Naive thymus-derived CD8-positive, alpha-beta T cell (primary cell): ENCODE data around the gene KDSR. TPM values are rescaled to one million over a fixed set of nuclear protein-coding genes. Genes with fewer than 3 reads are reported as not detected.

Experiments
- ATAC-seq, 2 donors: fragments of 150-1000 bp; cut with Tn5 transposase in 1 of 2; sonication (Bioruptor Pico), chemical (Tn5 transposase) in 1 of 2; 1 replicate in 1 of 2; 2 replicates in 1 of 2; pipeline ENCODE4 v1.10.0; 2021; ENCODE audit warnings: mild to moderate bottlenecking in 2 of 2, moderate library complexity in 2 of 2
- POLR2A ChIA-PET: fragments of 350-600 bp; sonication (Branson Sonifier 250); formaldehyde crosslinking; loops from one replicate; lab custom pipeline; 2021; ENCODE audit warnings: antibody characterized with exemption; lab: Charles Lee
- DNase-seq, 10 donors: peaks; one replicate each; pipeline versions ENCODE4 v3.0.0 to v3.0.0-alpha.2; 2020 to 2022
- H3K27ac Mint-ChIP-seq, 10 donors: one replicate each; pipeline ENCODE4 v1.8.0; 2020 to 2022; ENCODE audit warnings: mild to moderate bottlenecking in 10 of 10, mixed read lengths in 10 of 10, moderate library complexity in 4 of 10, inconsistent platforms in 1 of 10
- H3K27me3 Mint-ChIP-seq, 5 donors: one replicate each; pipeline ENCODE4 v1.8.0; 2021 to 2022; ENCODE audit warnings: mixed read lengths in 5 of 5
- H3K36me3 Mint-ChIP-seq, 3 donors: one replicate each; pipeline ENCODE4 v1.8.0; 2020 to 2022; ENCODE audit warnings: mixed read lengths in 3 of 3, mild to moderate bottlenecking in 2 of 3, inconsistent platforms in 1 of 3
- H3K4me1 Mint-ChIP-seq, 4 donors: one replicate each; pipeline ENCODE4 v1.8.0; 2021 to 2022; ENCODE audit warnings: mixed read lengths in 4 of 4
- H3K4me3 Mint-ChIP-seq, 10 donors: one replicate each; pipeline ENCODE4 v1.8.0; 2020 to 2022; ENCODE audit warnings: mild to moderate bottlenecking in 10 of 10, mixed read lengths in 10 of 10, moderate library complexity in 6 of 10, inconsistent platforms in 1 of 10
- H3K9me3 Mint-ChIP-seq, 9 donors: one replicate each; pipeline ENCODE4 v1.8.0; 2020 to 2022; ENCODE audit warnings: mixed read lengths in 9 of 9, mild to moderate bottlenecking in 3 of 9, inconsistent platforms in 1 of 9, moderate library complexity in 1 of 9
- polyA plus RNA-seq, 3 donors: library from polyadenylated mRNA; unstranded; fragments of 300-500 nt; fragmentation: Illumina TruSeq; gene quantifications; one replicate each; pipeline ENCODE4 v1.2.3, GENCODE V29; 2021
- total RNA-seq, 8 experiments: library from RNA in 2 of 8; stranded (reverse) in 2 of 8; gene quantifications; one replicate each; pipeline ENCODE4 v1.2.3 and lab custom pipeline; 2021 to 2026

KDSR gene
- total and polyA plus RNA-seq, 5 experiments from 2014 or later: 49.1 to 66.9 (median 55.9) TPM

- Mint-ChIP-seq H3K4me1 (no peaks in the 10 kb centered on the region), H3K27ac (peak overlapping the region in 1 of 10 donors; percentile 5), H3K27me3 (no peaks in the 10 kb centered on the region), H3K9me3 (no peaks in the 10 kb centered on the region), H3K36me3 (peaks cover 4 to 48% (median 16%) of the 10 kb centered on the region in 3 donors), H3K4me3 (no peak overlapping the region)
- POLR2A ChIA-PET: no interaction called here
- no peak for DNase-seq
- ATAC-seq: no peak
These were observed 35.9 kb downstream of the KDSR start for GRCh38 chr18:63331105-63331504.

DNA sequence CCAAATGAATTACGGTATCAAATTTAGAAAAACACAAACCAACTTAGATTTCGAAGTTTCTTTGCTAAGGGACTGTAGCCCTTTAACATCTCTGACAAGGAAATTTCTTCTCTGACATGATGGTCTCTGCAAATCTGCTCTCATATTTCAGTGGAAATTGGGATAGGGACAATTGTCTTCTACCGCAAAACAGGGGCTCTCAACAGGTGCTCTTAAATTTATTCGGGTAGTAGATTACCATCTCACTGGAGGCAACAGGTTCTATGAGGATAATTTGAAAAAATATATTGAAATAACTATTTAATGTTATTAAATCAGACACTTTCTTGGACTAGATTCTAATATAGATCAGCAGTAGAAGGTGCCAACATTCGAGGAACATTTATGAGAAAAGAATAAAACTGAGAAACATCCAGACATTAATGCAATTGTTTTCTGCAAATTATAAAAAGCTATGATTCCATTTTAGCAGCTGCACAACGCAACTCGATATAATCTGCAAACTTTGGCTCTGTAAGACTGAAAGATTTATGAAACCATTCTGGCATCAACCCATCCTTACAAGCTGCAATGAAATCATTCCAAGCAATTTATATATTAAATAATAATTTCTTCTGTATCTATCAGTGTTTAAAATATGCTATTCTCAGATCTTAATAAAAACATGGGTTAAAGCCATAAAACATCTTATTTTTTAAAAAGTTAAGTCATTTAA lies 37.4 kb downstream of the KDSR start:
- POLR2A ChIA-PET: interaction anchor here (0.8 kb wide), 1 partner anchor 92 kb away, joined by 3 read pairs; no protein-coding TSS in a partner anchor
- H3K9me3 Mint-ChIP-seq: no peaks in the 10 kb centered on the region
- H3K27me3 Mint-ChIP-seq: no peaks in the 10 kb centered on the region
- DNase-seq (no peak), ATAC-seq (no peak)
- H3K27ac Mint-ChIP-seq: peak overlapping the region in 1 of 10 donors; percentile 49
- no peaks in the 10 kb centered on the region for H3K4me1 Mint-ChIP-seq
- H3K4me3 Mint-ChIP-seq: no peak overlapping the region
- peaks cover 1 to 37% (median 6%) of the 10 kb centered on the region in 3 donors for H3K36me3 Mint-ChIP-seq

DNA sequence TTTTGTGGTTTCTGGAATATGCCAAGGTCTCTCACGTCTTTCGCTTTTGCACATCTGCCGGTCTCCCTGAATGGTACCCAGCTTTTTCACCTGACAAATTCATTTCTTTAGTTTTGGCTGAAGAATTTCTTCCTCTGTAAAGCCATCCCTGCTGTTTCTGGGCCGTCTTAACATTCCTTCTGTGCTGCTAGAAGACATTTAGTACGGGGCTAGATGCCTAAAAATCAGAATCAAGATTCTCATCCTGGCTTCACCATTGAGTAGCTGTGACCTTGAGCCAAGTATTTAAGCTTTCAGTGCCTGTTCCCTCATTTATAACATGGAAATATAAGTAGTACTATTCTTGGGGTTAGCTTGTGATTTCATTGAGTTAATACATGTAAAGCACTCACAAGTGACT lies 41.0 kb downstream of the KDSR start:
- Mint-ChIP-seq H3K27ac (no peak overlapping the region), H3K9me3 (no peaks in the 10 kb centered on the region)
- no peak for ATAC-seq

GRCh38 chr18:63325086-63325686 lies 41.8 kb downstream of the KDSR start:
- POLR2A ChIA-PET: no interaction called here

More for the DNA sequence above, 41.0 kb downstream of the KDSR start:
- POLR2A ChIA-PET: no interaction called here
- no peaks in the 10 kb centered on the region for H3K27me3 Mint-ChIP-seq
- H3K4me1 Mint-ChIP-seq: peaks cover 8 to 19% (median 15%) of the 10 kb centered on the region in 4 donors
- no peak for DNase-seq
- H3K4me3 Mint-ChIP-seq: no peak overlapping the region
- H3K36me3 Mint-ChIP-seq: peaks cover 0 to 8% (median 0%) of the 10 kb centered on the region in 3 donors

DNA sequence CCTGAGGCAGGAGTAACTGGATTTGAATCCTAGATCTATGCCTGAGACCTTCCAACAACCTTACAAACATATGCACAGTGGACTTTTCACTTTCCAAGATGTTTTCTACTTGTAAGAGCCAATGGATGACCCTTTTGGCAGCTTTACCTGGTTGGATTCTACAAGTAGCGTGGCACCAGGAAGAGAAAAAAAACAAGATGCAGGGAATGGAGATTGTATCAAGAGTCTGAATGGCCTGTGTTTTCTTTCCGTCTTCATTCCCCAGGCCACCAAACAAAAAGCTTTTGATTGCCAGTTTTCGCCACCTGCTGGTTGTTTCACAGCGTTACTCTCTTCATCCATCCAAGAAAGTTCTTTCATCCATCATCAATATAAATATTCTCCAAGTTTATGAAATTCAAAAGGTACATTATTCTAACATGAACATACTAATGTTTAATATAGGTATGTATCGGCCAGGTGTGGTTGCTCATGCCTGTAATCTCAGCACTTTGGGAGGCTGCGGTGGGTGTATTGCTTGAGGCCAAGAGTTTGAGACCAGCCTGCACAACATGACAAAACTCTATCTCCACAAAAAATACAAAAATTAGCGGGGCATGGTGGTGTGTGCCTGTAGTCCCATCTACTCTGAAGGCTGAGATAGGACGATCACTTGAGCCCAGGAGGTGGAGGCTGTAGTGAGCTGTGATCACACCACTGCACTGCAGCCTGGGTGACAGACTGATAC lies 43.9 kb downstream of the KDSR start:
- peaks cover 12 to 36% (median 21%) of the 10 kb centered on the region in 4 donors for H3K4me1 Mint-ChIP-seq
- H3K4me3 Mint-ChIP-seq: peak overlapping the region in 1 of 10 donors; percentile 20
- no peaks in the 10 kb centered on the region for H3K9me3 Mint-ChIP-seq
- no peaks in the 10 kb centered on the region for H3K27me3 Mint-ChIP-seq
- ATAC-seq: no peak
- H3K36me3 Mint-ChIP-seq: peaks cover 0 to 8% (median 0%) of the 10 kb centered on the region in 3 donors
- DNase-seq: peak; percentile 24 to 79 (median 54)
- POLR2A ChIA-PET: interaction anchor here (0.9 to 1.5 kb wide), 4 partner anchors 167 to 307 kb away, joined by 3 to 7 read pairs (median 4); no protein-coding TSS in a partner anchor
- peak overlapping the region in 7 of 10 donors; percentile 2 to 81 (median 18) for H3K27ac Mint-ChIP-seq

More at GRCh38 chr18:63325086-63325686, 41.8 kb downstream of the KDSR start:
- peaks cover 10 to 25% (median 18%) of the 10 kb centered on the region in 4 donors for H3K4me1 Mint-ChIP-seq
- DNase-seq (no peak), ATAC-seq (no peak)
- peaks cover 0 to under 1% (median 0%) of the 10 kb centered on the region in 3 donors for H3K36me3 Mint-ChIP-seq
- H3K27me3 Mint-ChIP-seq: no peaks in the 10 kb centered on the region
- H3K4me3 Mint-ChIP-seq: no peak overlapping the region
- H3K9me3 Mint-ChIP-seq: no peaks in the 10 kb centered on the region
- H3K27ac Mint-ChIP-seq: no peak overlapping the region

GRCh38 chr18:63322206-63322605 lies 44.8 kb downstream of the KDSR start:
- Mint-ChIP-seq H3K9me3 (no peaks in the 10 kb centered on the region), H3K36me3 (peaks cover 0 to 15% (median 5%) of the 10 kb centered on the region in 3 donors), H3K4me3 (peak overlapping the region in 6 of 10 donors; percentile 19 to 92 (median 32)), H3K27me3 (no peaks in the 10 kb centered on the region), H3K27ac (peak overlapping the region in 7 of 10 donors; percentile 13 to 94 (median 29)), H3K4me1 (peaks cover 12 to 45% (median 26%) of the 10 kb centered on the region in 4 donors)
- no peak for ATAC-seq
- POLR2A ChIA-PET: interaction anchor here (0.6 to 1.5 kb wide), 5 partner anchors 9 to 306 kb away, joined by 3 to 7 read pairs (median 3); no protein-coding TSS in a partner anchor
- no peak for DNase-seq

DNA sequence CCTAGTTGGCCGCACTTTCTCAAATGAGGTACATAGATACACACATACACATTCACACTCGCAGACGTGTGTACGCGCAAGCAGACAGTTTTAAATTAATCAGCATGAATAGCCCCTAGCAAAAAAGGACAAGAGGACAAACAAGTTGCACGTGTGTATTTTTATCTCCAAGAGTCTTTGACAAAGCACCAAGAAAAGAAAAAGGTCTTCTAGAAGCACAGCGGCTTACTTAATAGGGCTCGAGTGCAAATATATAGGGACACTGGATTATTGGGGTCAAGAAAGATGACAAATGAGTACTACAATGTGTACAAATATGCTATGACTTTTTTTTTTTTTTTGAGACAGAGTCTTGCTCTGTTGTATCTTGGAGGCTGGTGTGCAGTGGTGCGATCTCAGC lies 45.7 kb downstream of the KDSR start:
- Mint-ChIP-seq H3K27me3 (no peaks in the 10 kb centered on the region), H3K27ac (peak overlapping the region; percentile 64 to 95 (median 90)), H3K9me3 (no peaks in the 10 kb centered on the region), H3K4me3 (peak overlapping the region; percentile 80 to 99 (median 87)), H3K4me1 (peaks cover 16 to 54% (median 32%) of the 10 kb centered on the region in 4 donors), H3K36me3 (peaks cover 0 to 15% (median 5%) of the 10 kb centered on the region in 3 donors)
- ATAC-seq: no peak
- no peak for DNase-seq
- POLR2A ChIA-PET: interaction anchor here (0.7 to 2.6 kb wide), 4 partner anchors 9 to 190 kb away, joined by 3 to 14 read pairs (median 3); no protein-coding TSS in a partner anchor

GRCh38 chr18:63320975-63321265 lies 46.1 kb downstream of the KDSR start:
- DNase-seq: peak in 3 of 10 donors; percentile 17 to 73 (median 23)

GRCh38 chr18:63320123-63320974 lies 46.7 kb downstream of the KDSR start:
- peak overlapping the region; percentile 68 to 97 (median 92) for H3K27ac Mint-ChIP-seq
- POLR2A ChIA-PET: interaction anchor here (0.6 to 3.9 kb wide), 17 partner anchors 8 to 798 kb away, joined by 3 to 58 read pairs (median 3); partner anchors contain the start of genes VPS4B and ZCCHC2
- H3K4me1 Mint-ChIP-seq: peaks cover 20 to 62% (median 40%) of the 10 kb centered on the region in 4 donors
- no peaks in the 10 kb centered on the region for H3K27me3 Mint-ChIP-seq
- DNase-seq (peak; percentile 79 to 95 (median 86)), ATAC-seq (peak; percentile 76 to 83)
- peaks cover 0 to 15% (median 5%) of the 10 kb centered on the region in 3 donors for H3K36me3 Mint-ChIP-seq
- H3K4me3 Mint-ChIP-seq: peak overlapping the region; percentile 81 to 99 (median 88)
- H3K9me3 Mint-ChIP-seq: no peaks in the 10 kb centered on the region

More at GRCh38 chr18:63320975-63321265, 46.1 kb downstream of the KDSR start:
- POLR2A ChIA-PET: interaction anchor here (0.7 to 2.6 kb wide), 4 partner anchors 8 to 189 kb away, joined by 3 to 14 read pairs (median 3); no protein-coding TSS in a partner anchor
- no peak for ATAC-seq
- Mint-ChIP-seq H3K9me3 (no peaks in the 10 kb centered on the region), H3K36me3 (peaks cover 0 to 15% (median 5%) of the 10 kb centered on the region in 3 donors), H3K4me1 (peaks cover 17 to 56% (median 35%) of the 10 kb centered on the region in 4 donors), H3K4me3 (peak overlapping the region; percentile 80 to 99 (median 87)), H3K27me3 (no peaks in the 10 kb centered on the region), H3K27ac (peak overlapping the region; percentile 64 to 95 (median 90))

GRCh38 chr18:63319383-63320122 lies 47.5 kb downstream of the KDSR start, which contains the start of gene BCL2:
BCL2 (minus strand) TSS chr18:63319769.
- Mint-ChIP-seq H3K4me1 (peaks cover 20 to 70% (median 48%) of the 10 kb centered on the region in 4 donors), H3K27me3 (no peaks in the 10 kb centered on the region), H3K27ac (peak within 1 kb of the TSS; percentile 87 to 97 (median 96)), H3K4me3 (peak within 1 kb of the TSS; percentile 89 to 100 (median 99)), H3K36me3 (peaks cover 0 to 15% (median 5%) of the 10 kb centered on the region in 3 donors), H3K9me3 (no peaks in the 10 kb centered on the region)
- peak in 4 of 10 donors; percentile 44 to 70 (median 58) for DNase-seq
- ATAC-seq: peak; percentile 27 to 43
- POLR2A ChIA-PET: interaction anchor here (0.6 to 3.9 kb wide), 28 partner anchors 9 to 797 kb away, joined by 3 to 58 read pairs (median 4); partner anchors contain the start of genes KDSR, VPS4B and ZCCHC2
